Brain microvascular endothelial cell (primary cell): Measurements from ENCODE around the gene CDC42SE2.
"Not testable (repeated sequence)": the region's sequence is repeated elsewhere in the genome, so short reads cannot be mapped to it uniquely, and the experiment has no call there.

ENCODE experiments used
- DNase-seq: peaks from one replicate; pipeline ENCODE4 v3.0.0-alpha.2; 2020
- H3K27ac ChIP-seq: fragments of 250-450 bp; sonication (Bioruptor Pico); 2 replicates; pipeline ENCODE4 v1.5.1; 2020; ENCODE audit warnings: mild to moderate bottlenecking, moderate library complexity
- H3K27me3 ChIP-seq: fragments of 250-450 bp; sonication (Bioruptor Pico); replicated peaks from 2 replicates; pipeline ENCODE4 v1.5.1; 2020; ENCODE audit warnings: mild to moderate bottlenecking
- H3K36me3 ChIP-seq: fragments of 250-450 bp; sonication (Bioruptor Pico); replicated peaks from 2 replicates; pipeline ENCODE4 v1.5.1; 2020; ENCODE audit warnings: mild to moderate bottlenecking
- H3K4me3 ChIP-seq: 2 replicates; pipeline ENCODE4 v1.5.1; 2011; ENCODE audit warnings: low read depth, mild to moderate bottlenecking, control low read depth, low read length, moderate library complexity
- in situ Hi-C: cut with HindIII; loops from 2 replicates; pipeline ENCODE4 v1.10.0; 2017; ENCODE audit warnings: low sequenced_read_pairs, low pct_ligation_motif_present
- TF ChIP-seq, protein P1 (sequence below): IDR thresholded peaks from 2 replicates; pipeline ENCODE4 v1.5.1; 2011; ENCODE audit warnings: low read depth, mild to moderate bottlenecking, moderate library complexity, low read length, control low read depth, inconsistent platforms; ENCODE audit errors: missing control alignments

CDC42SE2 gene

DNA sequence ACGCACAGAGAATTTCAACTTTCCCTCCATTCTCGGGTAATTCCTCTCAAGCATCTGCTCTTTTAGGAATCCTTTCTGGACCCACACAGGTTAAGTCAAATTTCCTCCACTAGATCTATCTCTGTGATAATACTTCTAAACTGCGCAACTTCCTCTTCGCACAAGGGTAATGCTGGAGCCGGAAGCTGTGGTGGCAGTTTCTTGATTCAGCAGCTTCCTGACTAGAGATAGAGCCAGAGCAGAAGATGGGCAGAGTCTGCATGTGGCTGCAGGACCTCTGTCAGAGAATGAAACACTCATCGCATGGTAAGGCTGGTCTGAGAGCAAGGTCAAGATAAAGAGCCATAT, 11.1 kb upstream of the CDC42SE2 start:
- H3K36me3 ChIP-seq, result no peaks in the 10 kb centered on the region
- no peak overlapping the region for H3K4me3 ChIP-seq
- no peaks in the 10 kb centered on the region for H3K27me3 ChIP-seq
- TF ChIP-seq, protein P1, sequence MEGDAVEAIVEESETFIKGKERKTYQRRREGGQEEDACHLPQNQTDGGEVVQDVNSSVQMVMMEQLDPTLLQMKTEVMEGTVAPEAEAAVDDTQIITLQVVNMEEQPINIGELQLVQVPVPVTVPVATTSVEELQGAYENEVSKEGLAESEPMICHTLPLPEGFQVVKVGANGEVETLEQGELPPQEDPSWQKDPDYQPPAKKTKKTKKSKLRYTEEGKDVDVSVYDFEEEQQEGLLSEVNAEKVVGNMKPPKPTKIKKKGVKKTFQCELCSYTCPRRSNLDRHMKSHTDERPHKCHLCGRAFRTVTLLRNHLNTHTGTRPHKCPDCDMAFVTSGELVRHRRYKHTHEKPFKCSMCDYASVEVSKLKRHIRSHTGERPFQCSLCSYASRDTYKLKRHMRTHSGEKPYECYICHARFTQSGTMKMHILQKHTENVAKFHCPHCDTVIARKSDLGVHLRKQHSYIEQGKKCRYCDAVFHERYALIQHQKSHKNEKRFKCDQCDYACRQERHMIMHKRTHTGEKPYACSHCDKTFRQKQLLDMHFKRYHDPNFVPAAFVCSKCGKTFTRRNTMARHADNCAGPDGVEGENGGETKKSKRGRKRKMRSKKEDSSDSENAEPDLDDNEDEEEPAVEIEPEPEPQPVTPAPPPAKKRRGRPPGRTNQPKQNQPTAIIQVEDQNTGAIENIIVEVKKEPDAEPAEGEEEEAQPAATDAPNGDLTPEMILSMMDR, result no peak
- in situ Hi-C loops, result no loop called here
- DNase-seq, result no peak
- H3K27ac ChIP-seq, result no peak overlapping the region

DNA sequence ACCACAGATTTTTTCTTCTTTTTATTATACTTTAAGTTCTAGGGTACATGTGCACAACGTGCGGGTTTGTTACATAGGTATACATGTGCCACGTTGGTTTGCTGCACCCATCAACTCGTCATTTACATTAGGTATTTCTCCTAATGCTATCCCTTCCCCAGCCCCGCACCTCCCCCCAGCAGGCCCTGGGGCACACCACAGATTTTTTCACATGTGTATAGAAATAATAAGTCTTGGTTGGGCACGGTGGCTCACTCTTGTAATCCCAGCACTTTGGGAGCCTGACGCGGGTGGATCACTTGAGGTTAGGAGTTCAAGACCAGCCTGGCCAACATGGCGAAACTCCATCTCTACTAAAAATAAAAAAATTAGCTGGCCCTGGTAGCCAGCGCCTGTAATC, 9.8 kb upstream of the CDC42SE2 start:
- H3K4me3 ChIP-seq, in situ Hi-C loops, H3K36me3 ChIP-seq, DNase-seq, H3K27me3 ChIP-seq, H3K27ac ChIP-seq: not testable (repeated sequence)

DNA sequence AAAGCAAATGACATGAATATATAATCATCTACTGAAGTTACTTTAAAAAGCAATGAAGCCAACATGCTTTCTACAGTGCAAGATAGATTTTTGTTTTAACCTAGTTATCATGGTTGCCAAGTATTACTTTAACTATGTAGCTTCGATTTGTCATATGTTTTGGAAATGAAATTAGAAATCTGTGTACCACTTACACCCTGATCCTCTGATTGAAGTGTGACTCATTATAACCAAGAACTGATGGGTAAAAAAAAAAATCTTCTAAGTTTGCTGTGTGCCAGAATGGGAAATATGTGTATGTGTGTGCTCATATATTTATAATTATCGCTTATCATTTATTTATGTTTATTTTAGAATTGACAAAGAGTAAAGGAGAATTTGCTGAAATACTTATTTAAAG, 9.1 kb upstream of the CDC42SE2 start:
- in situ Hi-C loops, result no loop called here
- no peaks in the 10 kb centered on the region for H3K36me3 ChIP-seq
- H3K4me3 ChIP-seq, result no peak overlapping the region
- TF ChIP-seq, protein P1, result no peak
- no peaks in the 10 kb centered on the region for H3K27me3 ChIP-seq
- no peak for DNase-seq
- H3K27ac ChIP-seq, result no peak overlapping the region

DNA sequence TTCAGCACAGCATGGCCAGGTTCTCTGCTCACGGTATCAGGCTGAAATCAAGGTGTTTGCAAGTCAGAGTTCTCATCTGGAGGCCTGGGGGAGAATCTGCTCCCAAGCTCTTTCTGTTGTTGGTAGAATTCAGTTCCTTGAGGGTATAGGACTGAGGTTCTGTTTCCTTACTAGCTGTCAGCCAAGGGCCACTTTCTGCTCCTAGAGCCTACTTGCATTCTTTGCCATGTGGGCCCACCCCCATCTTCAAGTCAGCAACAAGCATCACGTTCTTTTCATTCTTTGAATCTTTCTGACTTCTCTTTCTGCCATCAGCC, 7.4 kb upstream of the CDC42SE2 start:
- H3K36me3 ChIP-seq, result no peaks in the 10 kb centered on the region
- H3K27me3 ChIP-seq, result no peaks in the 10 kb centered on the region
- in situ Hi-C loops, result no loop called here
- H3K27ac ChIP-seq, result no peak overlapping the region
- no peak overlapping the region for H3K4me3 ChIP-seq
- TF ChIP-seq, protein P1, result no peak
- DNase-seq, result no peak

DNA sequence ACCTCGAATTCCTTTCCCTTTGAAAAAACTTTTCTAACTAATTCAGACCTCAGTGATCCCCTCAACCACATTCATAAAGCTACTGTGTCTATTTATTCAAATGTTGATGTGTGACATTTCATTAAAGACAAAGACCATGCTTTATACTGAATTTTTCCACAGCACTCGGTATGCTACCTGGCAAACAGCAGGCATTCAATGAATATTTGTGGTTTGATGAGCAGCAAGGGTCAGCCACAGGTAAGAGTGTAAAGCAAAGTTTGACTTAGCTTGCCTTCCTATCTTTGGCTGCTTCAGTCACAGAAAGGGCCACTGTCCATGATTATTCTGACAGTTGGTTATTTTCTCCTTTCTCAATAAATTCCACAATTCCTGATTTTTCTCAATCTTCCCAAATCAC, 5.1 kb upstream of the CDC42SE2 start:
- TF ChIP-seq, protein P1, result no peak
- Histone ChIP-seq H3K27me3 (no peaks in the 10 kb centered on the region), H3K4me3 (no peak overlapping the region), H3K36me3 (no peaks in the 10 kb centered on the region), H3K27ac (no peak overlapping the region)
- DNase-seq, result no peak
- in situ Hi-C loops, result no loop called here

DNA sequence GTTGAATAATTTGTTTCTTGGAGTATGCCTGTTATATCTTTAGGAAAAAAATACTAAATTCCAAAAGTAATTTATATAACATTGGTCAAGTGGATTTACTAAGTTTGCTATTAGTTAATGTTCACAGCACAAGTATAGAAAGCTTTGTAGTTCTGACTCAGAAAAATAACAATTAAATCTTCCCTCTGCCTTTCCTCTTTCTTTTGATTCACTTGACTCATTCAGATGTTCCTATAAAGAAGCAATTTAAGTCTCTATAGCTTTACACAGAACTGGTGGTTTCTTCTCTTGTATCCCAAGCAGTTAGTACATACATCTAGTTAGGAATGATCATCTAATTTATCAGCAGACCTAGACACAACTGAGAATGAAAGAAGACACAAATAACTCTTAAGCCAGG, 4.5 kb upstream of the CDC42SE2 start:
- Histone ChIP-seq H3K36me3 (no peaks in the 10 kb centered on the region), H3K27me3 (no peaks in the 10 kb centered on the region), H3K4me3 (no peak overlapping the region), H3K27ac (no peak overlapping the region)
- TF ChIP-seq, protein P1, result no peak
- DNase-seq, result no peak
- in situ Hi-C loops, result no loop called here
